Astrocyte (in vitro differentiated cells and primary cell): ENCODE measurements around the gene STK4. TPM values are rescaled to one million over a fixed set of nuclear protein-coding genes. Genes with fewer than 3 reads are reported as not detected.

Source experiments
- DNase-seq: peaks from one replicate; pipeline ENCODE4 v3.0.0-alpha.2; 2010; ENCODE audit warnings: low read depth
- FAIRE-seq: peaks from 2 replicates; lab custom pipeline; 2011; peaks lifted over from hg19 to GRCh38; lab: Jason Lieb, UNC
- H2AFZ ChIP-seq: 2 replicates; pipeline ENCODE4 v1.6.0; 2012; ENCODE audit warnings: low read depth, low read length, inconsistent platforms
- H3K27ac ChIP-seq: 2 replicates; pipeline ENCODE4 v1.5.1; 2011; ENCODE audit warnings: low read depth, low read length, inconsistent platforms
- H3K27me3 ChIP-seq: 2 replicates; pipeline ENCODE4 v1.6.0; 2011; ENCODE audit warnings: low read length, inconsistent platforms; ENCODE audit not compliant: insufficient read depth
- H3K36me3 ChIP-seq: 2 replicates; pipeline ENCODE4 v1.5.1; 2011; ENCODE audit warnings: low read length, inconsistent platforms; ENCODE audit not compliant: insufficient read depth
- H3K4me1 ChIP-seq: 2 replicates; pipeline ENCODE4 v1.5.1; 2011; ENCODE audit warnings: low read length, inconsistent platforms; ENCODE audit not compliant: insufficient read depth
- H3K4me2 ChIP-seq: 2 replicates; pipeline ENCODE4 v1.6.0; 2012; ENCODE audit warnings: low read length, inconsistent platforms
- H3K4me3 ChIP-seq: 2 replicates; pipeline ENCODE4 v1.5.1; 2011; ENCODE audit warnings: low read depth, mild to moderate bottlenecking, low read length, inconsistent platforms; ENCODE audit not compliant: insufficient read depth
- H3K79me2 ChIP-seq: 2 replicates; pipeline ENCODE4 v1.6.0; 2012; ENCODE audit warnings: mild to moderate bottlenecking, low read length, inconsistent platforms; ENCODE audit not compliant: insufficient read depth
- H3K9ac ChIP-seq: 2 replicates; pipeline ENCODE4 v1.6.0; 2012; ENCODE audit warnings: mild to moderate bottlenecking, low read length, inconsistent platforms
- H3K9me3 ChIP-seq: 2 replicates; pipeline ENCODE4 v1.5.1; 2012; ENCODE audit warnings: low read depth, mild to moderate bottlenecking, low read length, inconsistent platforms; ENCODE audit not compliant: insufficient read depth
- H4K20me1 ChIP-seq: 2 replicates; pipeline ENCODE4 v1.6.0; 2012; ENCODE audit warnings: low read length, inconsistent platforms; ENCODE audit not compliant: insufficient read depth
- H3K27ac Mint-ChIP-seq: one replicate; pipeline ENCODE4 v1.8.0; 2021; ENCODE audit warnings: mild to moderate bottlenecking, mixed read lengths; ENCODE audit not compliant: unreplicated experiment
- H3K27me3 Mint-ChIP-seq: one replicate; pipeline ENCODE4 v1.8.0; 2021; ENCODE audit warnings: low read depth, mixed read lengths; ENCODE audit not compliant: unreplicated experiment
- H3K36me3 Mint-ChIP-seq: one replicate; pipeline ENCODE4 v1.8.0; 2021; ENCODE audit warnings: low read depth, mixed read lengths; ENCODE audit not compliant: unreplicated experiment
- H3K4me1 Mint-ChIP-seq: one replicate; pipeline ENCODE4 v1.8.0; 2021; ENCODE audit warnings: low read depth, mixed read lengths; ENCODE audit not compliant: unreplicated experiment
- H3K4me3 Mint-ChIP-seq: one replicate; pipeline ENCODE4 v1.8.0; 2021; ENCODE audit warnings: mild to moderate bottlenecking, moderate library complexity, mixed read lengths; ENCODE audit not compliant: unreplicated experiment
- H3K9me3 Mint-ChIP-seq: one replicate; pipeline ENCODE4 v1.8.0; 2021; ENCODE audit warnings: mild to moderate bottlenecking, mixed read lengths; ENCODE audit not compliant: unreplicated experiment
- EZH2 ChIP-seq: IDR thresholded peaks from 2 replicates; pipeline ENCODE4 v1.6.1; 2012; ENCODE audit warnings: mild to moderate bottlenecking, low read length, inconsistent platforms; ENCODE audit not compliant: insufficient read depth
- total RNA-seq: library from RNA; stranded (reverse); gene quantifications from 2 replicates; pipeline ENCODE4 v1.2.1, GENCODE V29; 2021
- TF ChIP-seq, protein P1 (sequence below): IDR thresholded peaks from 2 replicates; pipeline ENCODE4 v1.5.1; 2011; ENCODE audit warnings: low read depth, mild to moderate bottlenecking, inconsistent platforms, low read length, moderate library complexity; ENCODE audit not compliant: insufficient read depth

STK4 gene
- total RNA-seq, 1 donor from 2014 or later = 41.4 TPM

DNA sequence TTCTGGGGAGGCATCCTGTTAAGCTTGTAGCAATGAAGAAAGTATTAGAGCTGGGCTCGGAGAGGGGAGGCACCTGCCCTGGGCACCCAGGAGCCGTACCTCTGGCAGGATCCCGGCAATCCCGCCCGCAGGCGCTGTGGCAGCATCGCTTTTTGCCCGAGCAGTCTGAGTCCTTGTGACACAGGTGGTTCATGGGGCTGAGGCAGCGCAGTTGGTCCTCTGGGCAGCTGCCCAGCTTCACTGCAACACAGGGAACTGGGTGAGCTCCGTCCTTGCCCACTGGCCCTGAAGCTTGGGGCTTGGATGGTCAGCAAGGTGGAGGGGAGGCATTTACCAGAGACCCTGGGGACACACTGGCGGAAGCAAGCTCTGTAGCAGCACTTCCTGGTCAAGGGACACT lies 144.0 kb downstream of the STK4 start:
- H3K4me2 ChIP-seq = no peak overlapping the region
- H3K9me3 Mint-ChIP-seq = no peaks in the 10 kb centered on the region
- no peaks in the 10 kb centered on the region for H3K4me1 ChIP-seq
- H3K36me3 ChIP-seq = no peaks in the 10 kb centered on the region
- no peaks in the 10 kb centered on the region for H3K79me2 ChIP-seq
- FAIRE-seq = no peak
- no peaks in the 10 kb centered on the region for H3K36me3 Mint-ChIP-seq
- no peaks in the 10 kb centered on the region for H3K9me3 ChIP-seq
- no peak for DNase-seq
- no peaks in the 10 kb centered on the region for H4K20me1 ChIP-seq
- H3K9ac ChIP-seq = no peak overlapping the region
- no peak overlapping the region for H3K4me3 ChIP-seq
- H2AFZ ChIP-seq = no peak overlapping the region
- no peak overlapping the region for H3K27ac Mint-ChIP-seq
- H3K27me3 Mint-ChIP-seq = peaks cover 16% of the 10 kb centered on the region
- H3K27me3 ChIP-seq = peaks cover 14% of the 10 kb centered on the region
- no peak overlapping the region for H3K4me3 Mint-ChIP-seq
- TF ChIP-seq, protein P1, sequence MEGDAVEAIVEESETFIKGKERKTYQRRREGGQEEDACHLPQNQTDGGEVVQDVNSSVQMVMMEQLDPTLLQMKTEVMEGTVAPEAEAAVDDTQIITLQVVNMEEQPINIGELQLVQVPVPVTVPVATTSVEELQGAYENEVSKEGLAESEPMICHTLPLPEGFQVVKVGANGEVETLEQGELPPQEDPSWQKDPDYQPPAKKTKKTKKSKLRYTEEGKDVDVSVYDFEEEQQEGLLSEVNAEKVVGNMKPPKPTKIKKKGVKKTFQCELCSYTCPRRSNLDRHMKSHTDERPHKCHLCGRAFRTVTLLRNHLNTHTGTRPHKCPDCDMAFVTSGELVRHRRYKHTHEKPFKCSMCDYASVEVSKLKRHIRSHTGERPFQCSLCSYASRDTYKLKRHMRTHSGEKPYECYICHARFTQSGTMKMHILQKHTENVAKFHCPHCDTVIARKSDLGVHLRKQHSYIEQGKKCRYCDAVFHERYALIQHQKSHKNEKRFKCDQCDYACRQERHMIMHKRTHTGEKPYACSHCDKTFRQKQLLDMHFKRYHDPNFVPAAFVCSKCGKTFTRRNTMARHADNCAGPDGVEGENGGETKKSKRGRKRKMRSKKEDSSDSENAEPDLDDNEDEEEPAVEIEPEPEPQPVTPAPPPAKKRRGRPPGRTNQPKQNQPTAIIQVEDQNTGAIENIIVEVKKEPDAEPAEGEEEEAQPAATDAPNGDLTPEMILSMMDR = no peak
- TF ChIP-seq EZH2 = no peak
- no peaks in the 10 kb centered on the region for H3K4me1 Mint-ChIP-seq
- H3K27ac ChIP-seq = no peak overlapping the region

DNA sequence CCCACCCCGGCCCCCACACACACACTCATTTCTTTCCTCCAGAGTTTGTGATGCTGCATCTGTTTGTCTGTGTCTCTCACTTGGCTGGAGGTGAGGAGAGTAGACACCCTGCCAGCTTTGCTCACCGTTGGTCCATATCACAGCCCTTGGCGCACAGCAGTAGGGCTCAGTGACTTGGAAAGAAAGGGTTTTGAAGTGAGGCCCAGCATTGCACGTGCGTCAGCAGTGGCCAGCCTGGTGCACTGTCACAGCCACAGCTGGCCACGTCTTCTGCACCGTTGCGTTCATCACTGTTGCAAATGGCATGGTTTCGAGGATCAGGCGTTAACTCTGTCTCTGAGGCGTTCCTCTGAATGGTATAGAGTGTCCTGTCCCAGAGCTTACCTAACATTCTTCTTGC lies 145.0 kb downstream of the STK4 start:
- Histone ChIP-seq H3K36me3 (no peaks in the 10 kb centered on the region), H4K20me1 (no peaks in the 10 kb centered on the region), H3K4me3 (no peak overlapping the region), H3K4me1 (no peaks in the 10 kb centered on the region), H3K9ac (no peak overlapping the region), H3K9me3 (no peaks in the 10 kb centered on the region), H3K4me2 (no peak overlapping the region), H3K27ac (no peak overlapping the region), H2AFZ (no peak overlapping the region), H3K79me2 (no peaks in the 10 kb centered on the region), H3K27me3 (peaks cover 15% of the 10 kb centered on the region)
- FAIRE-seq (no peak), DNase-seq (no peak)
- H3K27ac Mint-ChIP-seq = no peak overlapping the region
- no peaks in the 10 kb centered on the region for H3K36me3 Mint-ChIP-seq
- H3K9me3 Mint-ChIP-seq = no peaks in the 10 kb centered on the region
- peaks cover 21% of the 10 kb centered on the region for H3K27me3 Mint-ChIP-seq
- H3K4me1 Mint-ChIP-seq = no peaks in the 10 kb centered on the region
- no peak for TF ChIP-seq EZH2
- TF ChIP-seq, protein P1 = no peak
- no peak overlapping the region for H3K4me3 Mint-ChIP-seq

DNA sequence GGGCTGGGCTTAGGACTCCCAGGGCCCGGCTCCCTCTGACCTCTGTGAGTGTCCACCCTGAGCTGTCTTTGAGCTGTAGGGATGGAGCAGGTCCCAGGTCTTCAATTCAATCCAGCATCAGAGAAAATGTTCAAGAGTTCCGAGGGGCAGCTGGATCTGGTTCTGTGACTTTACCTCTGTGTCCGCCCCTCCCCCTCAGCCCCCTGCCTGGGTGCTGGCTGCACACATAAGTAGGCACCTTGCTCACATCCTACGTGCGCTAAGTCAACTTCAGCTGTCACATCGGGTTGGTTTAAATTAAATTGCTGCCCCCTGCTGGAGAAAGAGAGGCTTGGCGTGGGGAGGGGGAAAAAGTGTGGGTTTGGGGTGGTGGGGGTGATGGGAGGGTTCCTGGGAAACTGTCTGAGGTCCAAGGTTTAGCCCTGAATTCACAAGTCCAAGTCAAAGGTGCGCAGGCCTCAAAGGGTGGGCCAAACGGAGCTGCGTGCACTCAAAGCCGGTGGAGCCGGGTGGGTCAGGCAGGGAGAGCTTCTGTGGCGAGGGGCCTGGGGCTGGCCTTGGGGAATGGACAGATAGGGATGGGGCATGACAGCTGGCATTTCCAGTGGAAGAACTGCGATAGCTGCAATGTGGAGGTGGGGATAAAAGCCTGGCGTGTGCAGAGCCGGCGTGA lies 145.6 kb downstream of the STK4 start:
- no peaks in the 10 kb centered on the region for H3K36me3 Mint-ChIP-seq
- DNase-seq = no peak
- Histone ChIP-seq H2AFZ (no peak overlapping the region), H3K27ac (no peak overlapping the region), H3K79me2 (no peaks in the 10 kb centered on the region), H3K9ac (no peak overlapping the region), H3K4me3 (no peak overlapping the region), H3K9me3 (no peaks in the 10 kb centered on the region), H4K20me1 (no peaks in the 10 kb centered on the region), H3K27me3 (peaks cover 15% of the 10 kb centered on the region), H3K4me2 (no peak overlapping the region), H3K36me3 (no peaks in the 10 kb centered on the region), H3K4me1 (no peaks in the 10 kb centered on the region)
- H3K4me1 Mint-ChIP-seq = no peaks in the 10 kb centered on the region
- no peak overlapping the region for H3K4me3 Mint-ChIP-seq
- H3K27ac Mint-ChIP-seq = no peak overlapping the region
- H3K27me3 Mint-ChIP-seq = peaks cover 21% of the 10 kb centered on the region
- FAIRE-seq = no peak
- H3K9me3 Mint-ChIP-seq = no peaks in the 10 kb centered on the region
- TF ChIP-seq EZH2 = no peak
- TF ChIP-seq, protein P1 = peak; percentile 25
